Fibroblast of gingiva (primary cell): ENCODE results near the gene MKLN1.
"Not testable (repeated sequence)": the region's sequence is repeated elsewhere in the genome, so short reads cannot be mapped to it uniquely, and the experiment has no call there.

Experiments
- DNase-seq: peaks from one replicate; pipeline ENCODE4 v3.0.0-alpha.2; 2011; ENCODE audit warnings: low read depth

MKLN1 gene

DNA sequence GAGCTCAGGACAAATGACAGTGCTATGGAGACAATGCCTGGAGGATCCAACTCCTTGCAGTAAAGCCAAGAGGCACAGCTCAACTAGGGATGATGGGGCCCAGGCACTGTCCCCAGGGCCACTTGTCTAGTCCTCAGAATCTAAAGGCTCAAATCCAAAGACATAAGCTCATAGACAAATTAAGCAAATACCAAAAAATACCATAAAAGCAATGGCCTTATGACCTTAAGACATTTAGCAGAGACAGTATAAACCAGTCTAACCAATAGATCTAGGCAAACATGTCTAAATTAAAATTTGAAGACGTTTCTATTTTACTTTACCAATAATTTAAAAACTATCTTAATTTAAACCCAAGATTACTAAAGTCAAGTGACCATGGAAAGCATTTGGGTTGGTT, 14.8 kb upstream of the MKLN1 start:
- DNase-seq: no peak

DNA sequence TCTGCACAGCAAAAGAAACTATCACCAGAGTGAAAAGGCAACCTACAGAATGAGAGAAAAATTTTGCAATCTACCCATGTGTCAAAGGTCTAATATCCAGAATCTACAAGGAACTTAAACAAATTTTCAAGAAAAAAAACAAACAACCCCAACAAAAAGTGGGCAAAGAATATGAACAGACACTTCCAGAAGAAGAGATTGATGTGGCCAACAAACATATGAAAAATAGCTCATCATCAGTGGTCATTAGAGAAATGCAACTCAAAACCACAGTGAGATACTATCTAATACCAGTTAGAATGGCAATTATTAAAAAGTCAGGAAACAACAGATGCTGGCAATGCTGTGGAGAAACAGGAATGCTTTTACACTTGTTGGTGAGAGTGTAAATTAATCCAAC, 7.1 kb upstream of the MKLN1 start:
- DNase-seq: no peak

DNA sequence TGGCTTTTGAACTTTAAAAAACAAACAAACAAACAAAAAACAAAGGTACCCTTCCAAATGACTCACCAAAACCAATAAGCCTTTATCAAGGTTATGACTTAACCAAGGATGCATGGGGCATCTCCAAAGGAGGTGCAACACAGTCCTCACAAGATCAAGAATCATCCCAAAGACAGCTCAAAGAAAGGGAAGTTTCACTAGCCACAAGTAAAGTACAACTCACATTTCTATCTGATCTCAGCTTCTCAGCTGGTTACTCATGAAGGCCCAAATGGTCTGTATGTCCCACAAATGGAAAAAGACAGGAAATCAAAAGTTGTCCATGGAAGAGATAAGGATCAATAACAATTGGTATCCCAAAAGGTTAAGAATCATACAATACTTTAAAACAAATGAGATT, 6.0 kb upstream of the MKLN1 start:
- no peak for DNase-seq

DNA sequence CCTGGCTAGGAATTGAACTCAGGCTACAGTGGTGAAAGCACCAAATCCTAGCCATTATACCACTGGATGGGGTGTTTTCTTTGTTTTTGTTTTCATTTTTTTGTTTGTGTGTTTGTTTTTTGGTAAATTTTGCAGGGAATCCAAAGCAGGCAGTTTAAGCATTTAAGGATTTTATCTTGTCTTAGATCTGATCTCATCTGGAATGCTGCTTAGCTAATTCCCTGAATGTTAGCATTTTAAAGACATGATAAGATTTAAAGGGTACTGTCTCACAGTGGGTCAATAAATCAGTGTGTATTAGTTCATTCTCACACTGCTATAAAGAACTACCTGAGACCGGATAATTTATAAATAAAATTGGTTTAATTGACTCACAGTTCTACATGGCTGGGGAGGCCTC, 5.6 kb upstream of the MKLN1 start:
- DNase-seq: no peak

DNA sequence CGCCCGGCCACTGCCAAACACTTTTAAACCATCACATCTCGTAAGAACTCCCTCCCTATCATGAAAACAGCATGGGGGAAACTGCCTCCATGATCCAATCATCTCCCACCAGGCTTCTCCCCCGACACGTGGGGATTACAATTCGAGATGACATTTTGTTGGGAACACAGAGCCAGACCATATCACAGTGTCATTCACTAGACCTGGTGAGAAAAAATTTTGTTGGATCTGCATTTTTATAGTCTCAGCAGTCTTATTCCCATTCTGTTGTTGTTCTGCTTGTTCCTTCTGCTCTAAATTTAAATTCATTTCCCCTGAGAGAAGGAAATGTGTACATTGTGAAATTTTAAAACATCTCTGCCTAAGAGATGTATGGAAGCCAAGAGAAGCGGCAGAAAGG, 4.8 kb upstream of the MKLN1 start:
- no peak for DNase-seq

DNA sequence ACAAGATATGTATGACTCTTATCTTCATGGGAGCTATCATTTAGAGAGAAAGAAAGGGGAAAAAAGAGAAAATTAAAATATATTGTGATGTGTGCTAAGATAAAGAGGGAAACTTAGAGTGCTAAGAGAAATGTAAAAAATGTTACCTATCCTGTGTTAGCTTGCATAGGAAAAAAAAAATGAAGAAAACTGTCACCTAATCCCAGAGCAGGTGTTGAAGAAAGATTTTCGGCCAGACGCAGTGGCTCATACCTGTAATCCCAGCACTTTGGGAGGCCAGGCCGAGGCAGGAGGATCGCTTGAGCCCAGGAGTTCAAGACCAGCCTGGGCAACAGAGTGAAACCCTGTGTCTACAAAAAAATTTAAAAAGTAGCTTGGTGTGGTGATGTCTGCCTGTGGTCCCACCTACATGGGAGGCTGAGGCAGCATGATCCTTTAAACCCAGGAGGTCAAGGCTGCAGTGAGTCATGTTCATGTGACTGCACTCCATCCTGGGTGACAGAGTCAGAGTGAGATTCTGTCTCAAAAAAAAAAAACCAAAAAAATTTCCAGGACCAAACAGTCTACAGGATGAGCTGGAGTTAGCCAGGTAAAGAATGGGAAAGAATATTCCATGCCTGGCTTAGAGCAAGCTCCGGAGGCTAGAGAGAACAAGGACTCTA, 2.4 kb upstream of the MKLN1 start:
- no peak for DNase-seq

DNA sequence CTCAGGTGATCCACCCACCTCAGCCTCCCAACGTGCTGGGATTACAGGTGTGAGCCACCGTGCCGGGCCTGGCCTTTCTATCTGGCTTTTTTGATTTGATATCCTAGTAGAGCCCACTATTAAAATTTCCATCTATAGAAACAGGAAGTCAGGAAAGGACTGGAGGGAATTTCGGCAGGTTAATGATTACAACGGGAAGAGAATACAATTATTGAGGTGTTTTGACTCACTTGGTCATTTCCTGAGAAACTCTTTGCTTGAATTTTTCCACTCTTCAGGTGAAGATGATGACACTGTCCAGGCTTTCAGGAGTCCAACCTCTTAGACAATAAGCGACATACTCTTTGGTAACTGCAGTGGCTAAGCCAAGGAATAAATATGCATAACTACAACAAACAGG, 1.1 kb upstream of the MKLN1 start:
- no peak for DNase-seq

DNA sequence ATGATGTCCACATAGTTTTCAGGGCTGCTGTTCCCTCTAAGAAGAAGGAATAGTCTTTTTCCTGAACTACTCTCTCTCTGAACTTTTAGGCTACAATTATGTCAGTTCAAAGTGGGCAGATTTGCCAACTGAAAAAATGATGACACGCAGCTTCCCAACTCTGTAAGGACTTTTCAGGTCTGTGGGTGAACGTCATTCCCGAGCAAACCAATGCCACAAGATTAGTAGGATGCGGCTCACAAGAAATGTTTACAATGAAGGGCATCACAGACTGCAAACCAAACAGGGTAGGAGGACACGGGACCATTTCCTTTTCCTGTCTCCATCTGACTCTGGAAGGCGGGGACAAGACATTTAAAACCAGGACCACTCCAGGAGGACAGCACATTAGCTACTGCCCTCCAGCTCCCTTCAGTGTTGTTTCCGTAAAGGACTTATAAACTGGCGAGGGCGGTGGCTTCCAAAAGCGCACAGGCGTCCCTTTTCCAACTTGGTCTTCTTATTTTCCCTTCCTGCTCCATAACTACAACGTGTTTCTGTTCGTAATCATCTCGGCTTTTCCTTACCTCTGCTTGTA, 539 bp upstream of the MKLN1 start:
- peak; percentile 71 for DNase-seq

DNA sequence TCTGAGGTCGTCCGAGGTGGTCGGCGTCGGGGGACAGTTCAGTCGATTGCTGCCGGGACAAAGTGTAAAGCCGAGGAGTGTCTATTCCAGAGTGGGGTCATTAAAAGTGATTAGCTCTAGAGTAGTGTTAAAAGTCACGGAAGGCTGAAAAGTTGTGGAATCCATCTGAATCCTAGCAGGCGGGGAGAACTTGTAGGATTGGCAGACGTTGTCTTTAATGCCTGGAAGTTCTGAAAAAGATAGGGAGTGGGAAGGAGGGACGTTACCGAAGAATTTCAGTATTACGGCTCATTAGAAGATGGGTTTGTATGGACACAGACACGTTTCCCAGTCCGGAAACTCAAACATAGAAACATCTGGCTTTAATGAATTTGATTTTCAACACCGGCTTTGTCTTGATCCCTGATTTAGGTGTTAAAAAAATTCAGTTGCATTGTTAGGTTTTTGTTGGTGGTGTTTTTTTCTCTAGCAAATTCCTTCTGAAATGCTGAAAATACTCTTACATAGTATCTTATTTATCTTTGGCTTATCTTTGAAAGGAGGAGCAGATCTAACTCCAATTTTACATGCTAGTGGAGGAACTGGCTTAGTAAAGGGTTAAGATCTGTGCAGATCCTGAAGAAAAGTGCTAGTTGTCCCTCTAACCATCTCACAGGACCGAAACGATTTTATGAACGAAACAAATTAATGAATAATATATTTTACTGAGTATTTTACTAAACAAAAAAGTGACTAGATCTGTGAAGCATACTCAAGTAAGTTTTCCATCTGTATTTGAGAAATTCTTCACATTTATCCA, 900 bp downstream of the MKLN1 start:
- DNase-seq: peak; percentile 37

DNA sequence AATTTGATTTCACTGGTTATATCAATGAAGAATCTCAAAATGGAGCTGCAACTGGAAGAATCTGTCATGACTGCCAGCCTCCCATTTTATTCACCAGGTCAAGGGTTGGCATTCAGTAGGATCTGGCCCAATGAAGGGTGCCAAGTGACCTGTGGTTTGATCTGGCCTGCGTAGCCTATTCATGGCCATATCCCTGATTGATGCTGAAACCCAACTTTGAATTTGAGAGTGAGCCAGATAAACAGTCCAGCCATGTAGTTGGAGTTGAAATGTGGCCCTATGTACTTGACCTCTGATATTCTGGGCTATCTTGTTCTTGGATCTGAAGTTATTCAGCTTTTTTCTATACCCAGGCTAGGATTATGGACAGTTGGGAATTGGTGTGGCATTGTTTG, 1.5 kb downstream of the MKLN1 start:
- peak; percentile 48 for DNase-seq

DNA sequence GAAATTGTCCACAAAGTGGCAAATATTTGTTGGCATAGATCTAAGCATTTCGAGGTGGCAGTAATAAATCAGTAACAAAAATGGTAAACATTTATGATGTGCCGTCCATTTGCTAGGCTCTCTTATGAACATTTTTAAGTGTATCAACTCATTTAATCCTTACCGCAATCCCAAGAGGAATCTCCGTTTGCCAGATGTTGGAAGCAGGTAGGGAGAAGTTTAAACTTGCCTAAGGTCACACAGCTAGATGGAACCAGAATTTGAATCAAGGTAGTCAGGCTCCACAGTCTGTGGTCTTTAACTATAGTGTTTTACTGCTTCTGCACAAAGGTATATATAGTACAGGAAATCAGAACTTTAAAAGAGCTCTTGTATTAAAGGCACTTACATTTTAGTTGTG, 2.6 kb downstream of the MKLN1 start:
- DNase-seq: no peak

DNA sequence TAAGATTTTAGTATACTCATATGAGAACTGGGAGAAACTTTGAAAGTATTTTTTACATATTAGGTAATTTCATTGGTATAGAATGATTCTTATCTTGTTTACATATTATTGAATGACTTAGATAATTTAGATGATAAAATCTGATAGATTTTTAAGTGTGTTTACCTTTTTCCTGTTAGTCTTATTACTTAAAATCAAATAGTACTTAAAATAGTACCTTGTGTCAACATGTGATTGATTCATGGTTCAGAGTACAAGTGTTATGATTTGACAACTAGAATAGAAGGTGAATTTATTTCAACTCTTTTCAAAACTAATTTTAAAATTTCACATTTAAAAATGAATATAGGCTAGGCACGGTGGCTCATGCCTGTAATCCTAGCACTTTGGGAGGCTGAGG, 4.1 kb downstream of the MKLN1 start:
- no peak for DNase-seq

DNA sequence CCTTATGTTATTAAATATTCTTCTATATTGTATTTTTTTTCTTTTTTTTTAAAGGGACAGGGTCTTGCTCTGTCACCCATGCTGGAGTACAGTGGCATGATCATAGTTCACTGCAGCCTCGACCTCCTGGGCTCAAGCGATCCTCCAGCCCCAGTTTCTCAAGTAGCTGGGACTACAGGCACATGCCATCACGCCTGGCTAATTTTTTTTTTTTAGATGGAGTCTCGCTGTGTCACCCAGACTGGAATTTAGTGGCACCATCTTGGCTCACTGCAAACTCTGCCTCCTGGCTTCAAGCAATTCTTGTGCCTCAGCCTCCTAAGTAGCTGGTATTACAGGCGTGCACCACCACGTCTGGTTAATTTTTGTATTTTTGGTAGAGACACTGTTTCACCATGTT, 5.1 kb downstream of the MKLN1 start:
- not testable (repeated sequence) for DNase-seq

DNA sequence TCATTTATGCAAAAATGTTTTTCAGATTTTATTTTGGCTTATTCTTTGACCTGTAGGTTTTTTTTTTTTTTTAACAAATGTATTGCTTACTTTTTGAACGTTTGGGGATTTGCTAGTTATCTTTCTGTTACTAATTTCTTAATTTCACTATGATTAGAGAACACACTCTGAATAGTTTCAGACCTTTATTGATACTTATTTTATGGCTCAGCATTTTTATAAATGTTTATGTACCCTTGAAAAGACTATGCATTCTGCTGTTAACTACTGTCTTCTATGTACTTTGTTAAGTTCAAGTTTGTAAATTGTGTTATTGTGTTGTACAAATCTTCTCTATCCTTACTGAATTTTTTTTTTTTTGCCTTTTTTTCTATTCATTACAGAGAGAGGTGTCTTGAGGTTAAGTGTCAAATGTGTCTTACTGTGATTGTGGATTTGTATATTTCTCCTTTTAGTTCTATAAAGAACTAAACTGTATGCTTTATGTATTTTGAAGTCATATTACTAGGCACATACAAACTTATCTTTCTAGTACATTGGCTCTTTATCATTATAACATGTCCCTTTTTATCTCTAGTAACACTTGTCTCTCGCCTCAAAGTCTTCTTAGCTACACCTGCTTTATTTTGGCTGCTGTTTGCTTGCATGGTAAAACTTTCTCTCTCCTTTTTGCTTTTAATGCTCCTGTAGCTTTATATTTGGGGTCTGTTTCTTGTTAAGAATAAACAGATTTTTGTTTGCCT, 8.1 kb downstream of the MKLN1 start:
- no peak for DNase-seq

DNA sequence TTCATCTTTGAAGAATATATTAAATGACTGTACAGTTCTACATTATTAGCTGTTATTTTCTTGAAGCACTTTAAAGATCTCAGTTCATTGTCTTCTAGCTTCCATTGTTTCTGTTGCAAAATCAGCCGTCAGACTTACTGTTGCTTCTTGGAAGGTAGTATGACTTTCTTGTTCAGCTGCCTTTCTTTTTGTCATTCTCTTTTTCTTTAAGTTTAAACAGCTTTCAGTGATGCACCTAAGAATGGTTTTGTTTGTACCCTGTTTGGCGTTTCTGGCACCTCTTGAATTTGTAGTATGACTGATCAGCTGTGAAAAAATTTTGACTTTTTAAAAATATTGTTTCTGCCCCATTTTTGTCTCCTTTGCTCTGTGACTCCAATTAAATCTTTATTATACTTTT, 9.3 kb downstream of the MKLN1 start:
- DNase-seq: peak; percentile 8

DNA sequence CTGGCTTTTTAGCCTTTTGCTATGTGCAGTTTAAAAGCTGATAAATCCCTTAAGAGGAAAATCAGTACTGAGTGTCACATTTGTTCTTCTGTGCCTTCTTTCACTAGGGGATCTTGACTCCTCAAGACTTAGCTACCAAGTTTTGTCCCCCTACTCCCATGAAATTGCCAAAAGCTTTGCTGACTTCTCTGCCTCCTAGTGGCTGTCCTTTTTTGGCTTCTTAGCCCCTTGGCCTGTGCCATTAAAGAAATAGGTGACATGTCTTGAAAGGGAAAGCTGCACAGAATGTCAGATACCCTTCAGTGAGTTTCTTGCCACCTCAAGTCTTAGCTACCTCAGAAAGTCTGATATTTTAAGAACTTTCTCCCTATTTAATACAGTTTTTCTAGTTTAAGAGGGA, 10.5 kb downstream of the MKLN1 start:
- no peak for DNase-seq

DNA sequence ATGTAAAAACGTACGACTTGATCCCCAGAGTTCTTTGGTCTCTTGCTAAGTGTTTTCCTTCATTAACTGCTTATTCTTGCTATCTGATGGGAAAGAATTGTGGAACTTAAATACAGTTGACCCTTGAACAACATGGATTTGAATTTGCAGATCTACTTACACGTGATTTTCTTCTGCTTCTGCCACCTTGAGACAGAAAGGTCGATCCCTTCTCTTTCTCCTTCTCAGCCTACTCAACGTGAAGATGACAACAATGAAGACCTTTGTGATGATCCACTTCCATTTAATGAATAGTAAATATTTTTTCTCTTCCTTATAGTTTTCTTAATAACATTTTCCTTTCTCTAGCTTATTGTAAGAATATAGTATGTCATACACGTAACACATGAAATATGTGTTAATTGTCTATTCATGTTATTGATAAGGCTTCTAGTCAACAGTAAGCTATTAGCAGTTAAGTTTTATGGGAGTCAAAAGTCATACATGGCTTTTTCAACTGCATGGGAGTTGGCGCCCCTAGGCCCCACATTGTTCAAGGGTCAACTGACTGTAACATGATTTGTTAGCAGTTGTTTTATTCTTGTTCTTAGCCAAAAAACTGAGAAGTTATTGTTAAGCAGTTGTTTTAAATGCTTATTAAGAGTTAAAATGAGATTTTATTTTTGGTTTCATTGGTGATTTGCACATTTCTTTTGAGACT, 11.2 kb downstream of the MKLN1 start:
- DNase-seq: no peak

DNA sequence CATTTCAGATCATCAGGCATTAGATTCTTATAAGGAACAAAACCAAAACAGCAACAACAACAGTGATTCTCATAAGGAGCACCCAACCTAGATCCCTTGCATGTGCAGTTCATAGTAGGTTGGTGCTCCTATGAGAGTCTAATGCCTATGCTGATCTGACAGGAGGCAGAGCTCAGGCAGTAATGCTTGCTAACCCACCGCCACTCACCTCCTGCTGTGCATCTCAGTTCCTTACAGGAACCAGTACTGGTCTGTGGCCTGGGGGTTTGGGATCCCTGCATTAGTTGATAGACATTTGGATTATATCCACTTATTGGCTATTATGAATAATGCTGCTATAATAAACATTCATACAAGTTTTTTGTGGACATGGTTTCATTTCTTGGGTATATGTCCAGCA, 14.0 kb downstream of the MKLN1 start:
- DNase-seq: no peak

DNA sequence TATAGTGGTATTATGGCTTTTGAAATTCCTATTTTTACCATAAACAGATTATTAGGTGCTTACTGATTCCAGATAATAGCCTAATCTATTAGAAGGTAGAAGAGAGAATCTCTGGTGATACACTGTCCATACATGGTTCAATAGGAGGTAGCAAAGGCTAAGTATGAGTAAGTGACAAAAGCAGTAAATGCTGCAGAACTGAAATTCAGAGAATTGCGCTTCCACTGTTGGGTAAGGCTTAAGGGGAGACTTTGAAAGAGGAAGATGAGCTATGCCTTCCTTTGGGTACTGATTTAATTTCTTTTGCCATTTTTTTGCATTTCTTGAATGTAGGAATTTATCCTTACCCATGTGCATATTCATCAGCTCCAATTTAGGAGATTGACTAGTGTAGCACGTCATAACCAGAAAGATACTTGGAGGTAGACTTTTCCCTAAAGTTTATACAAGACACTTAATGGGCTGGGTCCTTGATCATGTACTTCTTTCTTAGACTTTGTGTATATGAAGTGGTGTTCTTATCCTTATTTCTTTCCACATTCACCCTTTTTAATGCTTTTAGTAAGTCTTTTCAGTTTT, 15.3 kb downstream of the MKLN1 start:
- no peak for DNase-seq

DNA sequence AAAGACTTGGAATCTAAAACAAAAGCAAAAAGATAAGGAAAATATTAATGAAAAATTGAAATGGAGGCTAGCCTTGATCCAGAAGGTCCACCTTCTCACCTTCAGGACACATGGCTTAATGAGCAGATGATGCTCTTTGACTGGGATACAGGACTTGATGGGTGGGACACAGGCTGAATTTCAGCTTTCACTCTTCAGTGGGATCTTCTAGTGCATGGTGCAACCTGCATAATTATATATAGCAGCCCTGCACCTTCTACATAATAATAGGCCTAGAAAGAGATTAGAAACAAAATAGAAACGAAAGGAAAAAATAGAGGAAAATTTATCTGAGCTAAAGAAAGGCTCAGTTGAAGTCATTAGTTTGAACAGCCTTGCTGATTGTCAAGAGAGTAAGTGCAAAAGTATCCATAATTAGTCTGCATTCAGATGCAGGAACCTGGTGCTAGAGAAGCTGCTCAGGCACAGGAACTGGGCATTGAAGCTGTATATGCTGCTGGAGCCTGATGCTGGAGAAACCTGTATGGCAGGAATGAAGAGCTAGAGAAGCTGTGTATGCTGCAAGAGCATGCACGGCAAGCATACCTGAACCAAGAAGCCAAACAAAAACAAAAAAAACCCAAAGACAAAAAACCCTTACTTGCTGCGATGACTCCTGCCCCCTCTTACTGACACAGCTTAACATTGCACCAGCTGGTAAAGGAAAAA, 19.4 kb downstream of the MKLN1 start:
- DNase-seq: no peak

DNA sequence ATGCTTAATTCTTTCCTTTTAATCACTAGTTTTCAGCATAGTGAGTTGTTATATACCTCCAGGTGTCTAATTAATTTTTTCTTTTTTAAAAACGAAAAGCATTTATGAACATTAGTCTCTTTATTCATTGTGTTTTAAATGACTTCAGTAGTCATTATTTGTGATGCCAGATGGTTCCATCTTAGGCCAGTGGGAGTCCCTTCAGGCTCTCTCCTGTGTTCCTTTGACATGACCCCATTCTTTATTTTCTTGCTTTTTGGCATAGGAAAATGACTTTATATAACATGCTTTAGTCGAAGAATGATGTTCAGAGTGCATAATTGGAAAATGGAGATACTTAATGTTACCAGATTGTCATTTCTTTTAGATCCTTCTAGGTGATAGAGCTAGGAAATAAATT, 24.4 kb downstream of the MKLN1 start:
- DNase-seq: no peak
